Esophagus muscularis mucosa (tissue), 4 donors: ENCODE data around the gene TGFBR3. TPM values are rescaled to one million over a fixed set of nuclear protein-coding genes. Genes with fewer than 3 reads are reported as not detected.

Experiments
- DNase-seq: peaks from one replicate; pipeline ENCODE4 v3.0.0-alpha.2; 2017; ENCODE audit errors: extremely low spot score
- H3K27ac ChIP-seq, 4 donors: fragments of 200-600 bp; sonication (generic); replicated peaks in 1 of 4; 1 replicate in 3 of 4; 2 replicates in 1 of 4; pipeline ENCODE4 v1.5.1; 2016 to 2019; ENCODE audit warnings: mild to moderate bottlenecking in 1 of 4
- H3K27me3 ChIP-seq, 4 donors: fragments of 200-600 bp; sonication (generic); one replicate each; pipeline versions ENCODE4 v1.5.1 to v1.6.0; 2016 to 2019
- H3K36me3 ChIP-seq, 4 donors: fragments of 200-600 bp; sonication (generic); one replicate each; pipeline ENCODE4 v1.5.1; 2016 to 2019
- H3K4me1 ChIP-seq, 4 donors: fragments of 200-600 bp; sonication (generic); one replicate each; pipeline ENCODE4 v1.5.1; 2016 to 2019
- H3K4me3 ChIP-seq, 4 donors: fragments of 200-600 bp; sonication (generic); 1 replicate in 2 of 4; 2 replicates in 2 of 4; pipeline ENCODE4 v1.5.1; 2016 to 2019; ENCODE audit warnings: mild to moderate bottlenecking in 4 of 4, moderate library complexity in 1 of 4
- H3K9me3 ChIP-seq, 4 donors: fragments of 200-600 bp; sonication (generic); 1 replicate in 3 of 4; 2 replicates in 1 of 4; pipeline ENCODE4 v1.5.1; 2016 to 2019
- EP300 ChIP-seq: sonication (generic); formaldehyde crosslinking; IDR thresholded peaks from one replicate; pipeline ENCODE4 v1.6.1; 2017; ENCODE audit warnings: antibody characterized with exemption
- POLR2A ChIP-seq: fragments of 450-650 bp; IDR thresholded peaks from one replicate; pipeline ENCODE4 v1.6.1; 2017; ENCODE audit warnings: antibody characterized with exemption, moderate library complexity, mild to moderate bottlenecking, low read depth
- POLR2AphosphoS5 ChIP-seq, 2 donors: sonication (generic); formaldehyde crosslinking; IDR thresholded peaks; one replicate each; pipeline ENCODE4 v1.6.1; 2017; ENCODE audit warnings: antibody characterized with exemption in 2 of 2
- WGBS: methylation state at CpG from one replicate; pipeline ENCODE4 v1.1.5; 2018; 5-methylcytosine and 5-hydroxymethylcytosine counted together
- intact Hi-C: fragments of 100-400 bp; cut with DNase I; formaldehyde crosslinking; loops from one replicate; pipeline ENCODE4 v1.15.1; 2023
- total RNA-seq, 4 donors: library from RNA; depleted of rRNA; stranded (reverse); fragments of >200 nt; gene quantifications; one replicate each; pipeline versions ENCODE4 v1.1.0 to v1.2.1, GENCODE V29; 2016
- TF ChIP-seq, protein P1 (sequence below), 3 experiments: fragments of 200-600 bp in 2 of 3; fragments of 450-650 bp in 1 of 3; sonication (generic) in 2 of 3; IDR thresholded peaks; one replicate each; pipeline ENCODE4 v1.5.1; 2017 to 2019; ENCODE audit warnings: antibody characterized with exemption in 3 of 3, mild to moderate bottlenecking in 2 of 3, moderate library complexity in 1 of 3

Gene TGFBR3
- total RNA-seq, 4 donors from 2014 or later = 176 to 262 (median 188) TPM

DNA sequence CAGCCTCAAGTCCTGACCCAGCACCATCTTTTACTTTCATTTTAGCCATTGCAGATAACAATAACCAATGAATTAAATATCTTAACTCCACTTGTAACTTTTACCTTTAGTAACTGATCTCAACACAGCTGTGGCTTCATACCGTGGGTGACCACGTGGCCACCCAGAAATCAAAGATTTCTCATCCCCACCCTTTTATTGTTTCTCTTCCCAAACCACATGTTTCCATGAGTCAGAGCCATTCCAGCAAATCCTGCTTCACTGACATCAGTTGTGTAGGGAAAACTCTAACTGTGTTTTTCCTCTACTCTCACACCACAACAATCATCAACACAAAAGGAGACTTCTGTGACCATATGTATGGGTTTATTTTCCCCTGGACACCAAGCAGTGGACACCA lies 38.2 kb upstream of the TGFBR3 start:
- 81% methylated on average over 2 of the region's 2 CpGs for WGBS
- Histone ChIP-seq H3K4me1 (peaks cover 0 to 10% (median 3%) of the 10 kb centered on the region in 4 donors), H3K36me3 (no peaks in the 10 kb centered on the region), H3K27me3 (no peaks in the 10 kb centered on the region), H3K27ac (no peak overlapping the region), H3K4me3 (no peak overlapping the region), H3K9me3 (no peaks in the 10 kb centered on the region)
- intact Hi-C loops = loop anchor here (2.0 to 10.0 kb wide), 2 partner anchors 413 to 639 kb away; no protein-coding TSS in a partner anchor
- DNase-seq = no peak
- TF ChIP-seq POLR2AphosphoS5 (IDR thresholded peaks at IDR 0.05) (no peak), POLR2A (no peak), EP300 (no peak)
- TF ChIP-seq, protein P1, sequence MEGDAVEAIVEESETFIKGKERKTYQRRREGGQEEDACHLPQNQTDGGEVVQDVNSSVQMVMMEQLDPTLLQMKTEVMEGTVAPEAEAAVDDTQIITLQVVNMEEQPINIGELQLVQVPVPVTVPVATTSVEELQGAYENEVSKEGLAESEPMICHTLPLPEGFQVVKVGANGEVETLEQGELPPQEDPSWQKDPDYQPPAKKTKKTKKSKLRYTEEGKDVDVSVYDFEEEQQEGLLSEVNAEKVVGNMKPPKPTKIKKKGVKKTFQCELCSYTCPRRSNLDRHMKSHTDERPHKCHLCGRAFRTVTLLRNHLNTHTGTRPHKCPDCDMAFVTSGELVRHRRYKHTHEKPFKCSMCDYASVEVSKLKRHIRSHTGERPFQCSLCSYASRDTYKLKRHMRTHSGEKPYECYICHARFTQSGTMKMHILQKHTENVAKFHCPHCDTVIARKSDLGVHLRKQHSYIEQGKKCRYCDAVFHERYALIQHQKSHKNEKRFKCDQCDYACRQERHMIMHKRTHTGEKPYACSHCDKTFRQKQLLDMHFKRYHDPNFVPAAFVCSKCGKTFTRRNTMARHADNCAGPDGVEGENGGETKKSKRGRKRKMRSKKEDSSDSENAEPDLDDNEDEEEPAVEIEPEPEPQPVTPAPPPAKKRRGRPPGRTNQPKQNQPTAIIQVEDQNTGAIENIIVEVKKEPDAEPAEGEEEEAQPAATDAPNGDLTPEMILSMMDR (IDR thresholded peaks at IDR 0.05) = no peak

DNA sequence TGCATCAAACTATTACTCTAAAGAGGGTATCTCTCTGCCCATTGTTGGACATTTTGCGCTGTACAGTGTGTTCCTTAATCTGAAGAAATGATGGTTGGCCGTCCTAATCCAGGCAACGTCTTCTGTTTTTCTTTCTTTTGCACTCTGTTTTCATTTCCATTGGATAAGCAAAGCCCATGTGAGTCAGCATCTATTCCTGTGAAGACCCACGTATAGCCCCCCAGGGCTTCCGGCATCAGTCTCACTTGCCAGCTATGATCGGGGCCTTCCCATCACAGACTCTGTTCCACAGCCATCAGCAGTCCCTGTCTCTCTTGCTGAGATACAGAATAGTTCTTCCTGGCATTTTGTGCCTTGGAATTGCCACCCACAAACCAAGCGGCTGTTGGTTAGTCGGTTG lies 34.0 kb upstream of the TGFBR3 start:
- TF ChIP-seq EP300 = no peak
- no peak for TF ChIP-seq POLR2AphosphoS5 (IDR thresholded peaks at IDR 0.05)
- TF ChIP-seq POLR2A = no peak
- TF ChIP-seq, protein P1 (IDR thresholded peaks at IDR 0.05) = no peak
- Histone ChIP-seq H3K27me3 (no peaks in the 10 kb centered on the region), H3K36me3 (no peaks in the 10 kb centered on the region), H3K27ac (no peak overlapping the region), H3K4me1 (no peaks in the 10 kb centered on the region), H3K4me3 (no peak overlapping the region), H3K9me3 (no peaks in the 10 kb centered on the region)
- DNase-seq = no peak
- intact Hi-C loops = loop anchor here (10.0 kb wide), 1 partner anchor 635 kb away; no protein-coding TSS in a partner anchor
- 87% methylated on average over 8 of the region's 8 CpGs for WGBS

DNA sequence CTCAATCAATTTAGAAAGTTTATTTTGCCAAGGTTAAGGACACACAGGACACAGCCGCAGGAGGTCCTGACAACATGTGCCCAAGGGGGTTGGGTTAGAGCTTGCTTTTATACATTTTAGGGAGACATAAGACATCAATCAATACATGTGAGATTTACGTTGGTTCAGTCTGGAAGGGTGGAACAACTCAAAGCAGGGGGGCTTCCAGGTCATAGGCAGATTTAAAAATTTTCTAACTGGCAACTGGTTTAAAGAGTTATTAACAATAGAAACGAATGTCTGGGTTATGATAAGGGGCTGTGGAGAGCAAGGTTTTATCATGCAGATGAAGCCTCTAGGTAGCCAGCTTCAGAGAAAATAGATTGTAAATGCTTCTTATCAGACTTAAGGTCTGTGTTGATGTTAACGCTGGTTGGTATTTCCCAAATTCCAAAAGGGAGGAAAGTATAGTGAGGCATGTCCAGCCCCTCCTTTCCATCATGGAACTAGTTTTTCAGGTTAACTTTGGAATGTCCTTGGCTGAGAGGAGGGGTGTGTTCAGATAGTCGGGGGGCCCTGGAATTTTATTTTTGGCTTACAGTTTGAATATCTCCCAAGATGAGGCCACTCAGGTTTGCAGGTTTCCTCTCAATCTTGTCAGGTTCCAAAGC lies 31.0 kb upstream of the TGFBR3 start:
- H3K4me1 ChIP-seq = no peaks in the 10 kb centered on the region
- TF ChIP-seq POLR2AphosphoS5 (IDR thresholded peaks at IDR 0.05) (no peak), POLR2A (no peak), EP300 (no peak)
- TF ChIP-seq, protein P1 (IDR thresholded peaks at IDR 0.05) = no peak
- H3K9me3 ChIP-seq = no peaks in the 10 kb centered on the region

DNA sequence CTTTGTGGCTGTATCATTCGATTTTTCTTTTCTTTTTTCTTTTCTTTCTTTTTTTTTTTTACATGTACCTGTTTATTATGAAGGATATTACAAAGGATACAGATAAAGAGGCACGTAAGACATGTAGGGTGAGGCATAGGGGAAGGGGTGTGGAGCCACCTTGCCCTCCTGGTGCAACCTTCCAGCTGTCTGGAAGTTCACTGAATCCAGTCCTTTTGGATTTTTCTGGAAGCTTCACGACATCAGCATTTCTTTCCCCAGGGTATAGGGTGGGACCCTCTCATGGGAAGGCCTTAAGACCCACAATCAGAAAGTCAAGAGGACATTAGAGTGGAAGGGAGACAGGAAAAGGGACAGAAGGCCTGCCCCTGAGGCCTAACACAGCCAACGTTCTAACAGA lies 30.1 kb upstream of the TGFBR3 start:
- no peak for TF ChIP-seq EP300
- no peak for TF ChIP-seq POLR2A
- TF ChIP-seq, protein P1 (IDR thresholded peaks at IDR 0.05) = no peak
- TF ChIP-seq POLR2AphosphoS5 (IDR thresholded peaks at IDR 0.05) = no peak
- intact Hi-C loops = no loop called here
- WGBS = 90% methylated on average over 4 of the region's 4 CpGs
- Histone ChIP-seq H3K9me3 (no peaks in the 10 kb centered on the region), H3K27ac (no peak overlapping the region), H3K27me3 (no peaks in the 10 kb centered on the region), H3K36me3 (no peaks in the 10 kb centered on the region), H3K4me1 (no peaks in the 10 kb centered on the region), H3K4me3 (no peak overlapping the region)
- peak; percentile 12 for DNase-seq

More for the DNA sequence above, 31.0 kb upstream of the TGFBR3 start:
- Histone ChIP-seq H3K4me3 (no peak overlapping the region), H3K27me3 (no peaks in the 10 kb centered on the region), H3K36me3 (no peaks in the 10 kb centered on the region), H3K27ac (no peak overlapping the region)
- intact Hi-C loops = no loop called here
- DNase-seq = peak; percentile 78
- WGBS = 82% methylated on average over 5 of the region's 5 CpGs
